CD4-positive, alpha-beta T cell treated with Interferon alpha-2 for 1 hour (primary cell): ENCODE data around the gene CMPK2.

Experiments
- DNase-seq, 2 donors: peaks; one replicate each; pipeline ENCODE4 v3.0.0-alpha.2; 2020 to 2022

CMPK2 gene

DNA sequence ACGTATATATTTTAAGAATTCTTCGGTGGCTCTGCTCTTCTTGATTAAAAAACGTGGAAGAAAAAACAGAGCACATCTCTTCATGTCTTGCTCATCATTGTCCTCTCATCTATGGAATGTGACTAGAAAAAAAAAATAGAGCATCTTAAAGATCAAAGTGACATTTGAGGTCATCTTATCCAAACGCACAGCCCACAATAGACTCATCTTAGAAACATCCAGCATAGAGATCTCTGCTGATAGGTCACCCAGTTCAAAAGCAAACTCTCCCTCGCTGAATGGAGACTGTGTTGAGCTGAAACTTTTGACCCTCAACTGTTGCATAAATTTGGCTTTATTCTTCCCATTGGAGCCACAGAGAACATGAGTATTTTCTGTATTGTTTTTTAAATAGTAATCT lies 65.2 kb downstream of the CMPK2 start:
- DNase-seq = no peak
